ENCODE measurements around the gene GIMAP8. TPM values are rescaled to one million over a fixed set of nuclear protein-coding genes. Genes with fewer than 3 reads are reported as not detected.

GIMAP8 gene
- total RNA-seq, 1 experiment from 2014 or later, result 0.10 TPM

DNA sequence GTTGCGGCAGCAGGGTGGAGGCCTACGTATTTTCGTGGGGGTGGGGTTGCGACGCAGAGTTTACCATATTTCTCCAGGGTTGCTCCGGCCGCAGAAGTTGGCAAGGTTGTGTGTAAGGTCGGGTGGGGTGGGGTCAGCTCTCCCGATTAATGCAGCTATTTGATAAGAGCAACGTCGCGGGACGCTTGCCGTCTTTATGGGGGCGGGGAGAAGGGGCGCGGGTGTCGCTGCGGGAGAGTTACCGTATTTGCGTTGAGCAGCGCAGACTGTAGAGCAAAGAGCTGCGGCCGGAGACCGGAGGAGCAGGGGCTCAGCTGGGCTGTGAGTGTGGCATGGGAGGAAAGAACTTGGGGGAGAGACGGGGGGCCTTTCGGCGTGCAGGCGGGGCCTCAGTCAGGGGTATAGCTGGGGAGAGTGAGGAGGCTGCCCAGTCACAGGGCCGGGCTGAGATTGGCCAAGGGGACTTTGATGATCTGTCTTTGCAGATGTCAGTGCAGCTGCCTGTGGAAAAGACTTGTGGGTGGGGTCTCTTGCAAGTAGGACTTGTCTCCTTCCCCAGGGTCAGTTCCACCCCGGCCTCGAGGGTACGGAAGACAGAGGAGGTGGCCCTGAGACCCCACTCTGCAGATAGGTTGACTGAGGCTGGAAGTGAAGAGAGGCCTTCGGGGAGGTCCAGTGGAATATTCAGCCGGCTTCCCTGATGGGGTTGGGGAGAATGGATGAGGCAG is 44.7 kb upstream of the GIMAP8 start:
- DNase-seq (ENCODE audit: low read depth, low spot score), result no peak
- Histone ChIP-seq H3K9me3 (ENCODE audit: control insufficient read depth, insufficient read depth, low read depth, low read length) (no peaks in the 10 kb centered on the region), H3K36me3 (ENCODE audit: control insufficient read depth, insufficient read depth, low read length) (no peaks in the 10 kb centered on the region), H3K4me1 (ENCODE audit: control insufficient read depth, insufficient read depth, low read length) (peaks cover 41% of the 10 kb centered on the region), H3K27ac (ENCODE audit: low read length) (peak overlapping the region; percentile 94), H3K27me3 (ENCODE audit: control insufficient read depth, insufficient read depth, low read length) (no peaks in the 10 kb centered on the region), H3K4me3 (ENCODE audit: low read depth in 2 of 2, low read length in 2 of 2) (peak overlapping the region; percentile 61 to 71)
- peak; percentile 68 for ATAC-seq
- intact Hi-C loops (cut with micrococcal nuclease; ENCODE audit: unreplicated experiment), result no loop called here
- CTCF ChIA-PET, result interaction anchor here (0.6 to 0.7 kb wide), 2 partner anchors 86 to 90 kb away, joined by 3 to 8 read pairs; no protein-coding TSS in a partner anchor
- no TSS peak for BruUV-seq (replicated peaks)
- TF ChIP-seq SIN3A (IDR thresholded peaks at IDR 0.05; ENCODE audit: borderline replicate concordance, insufficient read depth, low read depth, low read length), result no peak
- no peak for TF ChIP-seq POLR2AphosphoS5 (IDR thresholded peaks at IDR 0.05; ENCODE audit: low read depth, low read length)
- TF ChIP-seq, protein P1, sequence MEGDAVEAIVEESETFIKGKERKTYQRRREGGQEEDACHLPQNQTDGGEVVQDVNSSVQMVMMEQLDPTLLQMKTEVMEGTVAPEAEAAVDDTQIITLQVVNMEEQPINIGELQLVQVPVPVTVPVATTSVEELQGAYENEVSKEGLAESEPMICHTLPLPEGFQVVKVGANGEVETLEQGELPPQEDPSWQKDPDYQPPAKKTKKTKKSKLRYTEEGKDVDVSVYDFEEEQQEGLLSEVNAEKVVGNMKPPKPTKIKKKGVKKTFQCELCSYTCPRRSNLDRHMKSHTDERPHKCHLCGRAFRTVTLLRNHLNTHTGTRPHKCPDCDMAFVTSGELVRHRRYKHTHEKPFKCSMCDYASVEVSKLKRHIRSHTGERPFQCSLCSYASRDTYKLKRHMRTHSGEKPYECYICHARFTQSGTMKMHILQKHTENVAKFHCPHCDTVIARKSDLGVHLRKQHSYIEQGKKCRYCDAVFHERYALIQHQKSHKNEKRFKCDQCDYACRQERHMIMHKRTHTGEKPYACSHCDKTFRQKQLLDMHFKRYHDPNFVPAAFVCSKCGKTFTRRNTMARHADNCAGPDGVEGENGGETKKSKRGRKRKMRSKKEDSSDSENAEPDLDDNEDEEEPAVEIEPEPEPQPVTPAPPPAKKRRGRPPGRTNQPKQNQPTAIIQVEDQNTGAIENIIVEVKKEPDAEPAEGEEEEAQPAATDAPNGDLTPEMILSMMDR (IDR thresholded peaks at IDR 0.05), result no peak
- TF ChIP-seq, protein P2, sequence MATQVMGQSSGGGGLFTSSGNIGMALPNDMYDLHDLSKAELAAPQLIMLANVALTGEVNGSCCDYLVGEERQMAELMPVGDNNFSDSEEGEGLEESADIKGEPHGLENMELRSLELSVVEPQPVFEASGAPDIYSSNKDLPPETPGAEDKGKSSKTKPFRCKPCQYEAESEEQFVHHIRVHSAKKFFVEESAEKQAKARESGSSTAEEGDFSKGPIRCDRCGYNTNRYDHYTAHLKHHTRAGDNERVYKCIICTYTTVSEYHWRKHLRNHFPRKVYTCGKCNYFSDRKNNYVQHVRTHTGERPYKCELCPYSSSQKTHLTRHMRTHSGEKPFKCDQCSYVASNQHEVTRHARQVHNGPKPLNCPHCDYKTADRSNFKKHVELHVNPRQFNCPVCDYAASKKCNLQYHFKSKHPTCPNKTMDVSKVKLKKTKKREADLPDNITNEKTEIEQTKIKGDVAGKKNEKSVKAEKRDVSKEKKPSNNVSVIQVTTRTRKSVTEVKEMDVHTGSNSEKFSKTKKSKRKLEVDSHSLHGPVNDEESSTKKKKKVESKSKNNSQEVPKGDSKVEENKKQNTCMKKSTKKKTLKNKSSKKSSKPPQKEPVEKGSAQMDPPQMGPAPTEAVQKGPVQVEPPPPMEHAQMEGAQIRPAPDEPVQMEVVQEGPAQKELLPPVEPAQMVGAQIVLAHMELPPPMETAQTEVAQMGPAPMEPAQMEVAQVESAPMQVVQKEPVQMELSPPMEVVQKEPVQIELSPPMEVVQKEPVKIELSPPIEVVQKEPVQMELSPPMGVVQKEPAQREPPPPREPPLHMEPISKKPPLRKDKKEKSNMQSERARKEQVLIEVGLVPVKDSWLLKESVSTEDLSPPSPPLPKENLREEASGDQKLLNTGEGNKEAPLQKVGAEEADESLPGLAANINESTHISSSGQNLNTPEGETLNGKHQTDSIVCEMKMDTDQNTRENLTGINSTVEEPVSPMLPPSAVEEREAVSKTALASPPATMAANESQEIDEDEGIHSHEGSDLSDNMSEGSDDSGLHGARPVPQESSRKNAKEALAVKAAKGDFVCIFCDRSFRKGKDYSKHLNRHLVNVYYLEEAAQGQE (IDR thresholded peaks at IDR 0.05; ENCODE audit: insufficient read depth in 1 of 2, low read depth in 2 of 2, low read length in 1 of 2), result no peak
- TF ChIP-seq TCF7L2 (IDR thresholded peaks at IDR 0.05; ENCODE audit: low read depth, low read length), result no peak
- POLR2A ChIA-PET, result no interaction called here
- in situ Hi-C loops (cut with HindIII; ENCODE audit: low pct_unique_long_range_greater_than_20kb, low sequenced_read_pairs), result no loop called here

DNA sequence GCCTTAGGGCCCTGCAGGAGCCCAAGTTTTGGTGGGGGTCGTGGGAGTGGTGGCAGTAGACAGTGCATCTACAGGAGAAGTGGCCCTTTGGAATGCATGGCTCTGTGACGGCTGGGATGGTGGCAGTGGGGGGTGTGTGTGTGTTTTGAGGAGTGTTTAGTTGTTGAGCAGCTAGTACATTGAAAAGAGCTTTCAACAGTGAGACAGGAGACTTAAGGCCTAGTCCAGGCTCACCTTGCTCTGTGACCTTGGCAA is 44.2 kb upstream of the GIMAP8 start:
- peak overlapping the region; percentile 61 to 71; a peak in 3 of 4 replicates for H3K4me3 ChIP-seq (ENCODE audit: low read depth in 2 of 2, low read length in 2 of 2)
- no peaks in the 10 kb centered on the region for H3K36me3 ChIP-seq (ENCODE audit: control insufficient read depth, insufficient read depth, low read length)
- in situ Hi-C loops (cut with HindIII; ENCODE audit: low pct_unique_long_range_greater_than_20kb, low sequenced_read_pairs) (no loop called here), intact Hi-C loops (cut with micrococcal nuclease; ENCODE audit: unreplicated experiment) (no loop called here)
- DNase-seq (ENCODE audit: low read depth, low spot score) (no peak), ATAC-seq (no peak)
- CTCF ChIA-PET, result interaction anchor here (0.6 to 1.2 kb wide), 3 partner anchors 11 to 91 kb away, joined by 3 to 8 read pairs (median 3); no protein-coding TSS in a partner anchor
- H3K4me1 ChIP-seq (ENCODE audit: control insufficient read depth, insufficient read depth, low read length), result peaks cover 36% of the 10 kb centered on the region
- TF ChIP-seq TCF7L2 (IDR thresholded peaks at IDR 0.05; ENCODE audit: low read depth, low read length) (no peak), SIN3A (IDR thresholded peaks at IDR 0.05; ENCODE audit: borderline replicate concordance, insufficient read depth, low read depth, low read length) (no peak), POLR2AphosphoS5 (IDR thresholded peaks at IDR 0.05; ENCODE audit: low read depth, low read length) (no peak)
- TF ChIP-seq, protein P1 (IDR thresholded peaks at IDR 0.05), result no peak
- TF ChIP-seq, protein P2 (IDR thresholded peaks at IDR 0.05; ENCODE audit: insufficient read depth in 1 of 2, low read depth in 2 of 2, low read length in 1 of 2), result no peak
- no peaks in the 10 kb centered on the region for H3K9me3 ChIP-seq (ENCODE audit: control insufficient read depth, insufficient read depth, low read depth, low read length)
- no TSS peak for BruUV-seq (replicated peaks)
- no peaks in the 10 kb centered on the region for H3K27me3 ChIP-seq (ENCODE audit: control insufficient read depth, insufficient read depth, low read length)
- POLR2A ChIA-PET, result no interaction called here
- peak overlapping the region; percentile 94 for H3K27ac ChIP-seq (ENCODE audit: low read length)
